ENCODE results near the gene GRM5. TPM values are rescaled to one million over a fixed set of nuclear protein-coding genes. Genes with fewer than 3 reads are reported as not detected.
"Not testable (repeated sequence)": the region's sequence is repeated elsewhere in the genome, so short reads cannot be mapped to it uniquely, and the experiment has no call there.

GRM5 gene
- total RNA-seq, 1 donor from 2014 or later: 0.17 TPM

- Mint-ChIP-seq H3K9me3 (no peaks in the 10 kb centered on the region), H3K27me3 (no peaks in the 10 kb centered on the region), H3K4me1 (ENCODE audit: unreplicated experiment) (no peaks in the 10 kb centered on the region), H3K4me3 (no peak overlapping the region), H3K27ac (no peak overlapping the region), H3K36me3 (no peaks in the 10 kb centered on the region)
- no peak for TF ChIP-seq CTCF (conservative IDR thresholded peaks at IDR 0.05)
- DNase-seq (ENCODE audit: extremely low spot score, unreplicated experiment): no peak
These were observed 114.8 kb downstream of the GRM5 start for GRCh38 chr11:88950975-88951374.

- DNase-seq (ENCODE audit: extremely low spot score, unreplicated experiment): not testable (repeated sequence)
These were observed 116.9 kb downstream of the GRM5 start for GRCh38 chr11:88948908-88949307.

DNA sequence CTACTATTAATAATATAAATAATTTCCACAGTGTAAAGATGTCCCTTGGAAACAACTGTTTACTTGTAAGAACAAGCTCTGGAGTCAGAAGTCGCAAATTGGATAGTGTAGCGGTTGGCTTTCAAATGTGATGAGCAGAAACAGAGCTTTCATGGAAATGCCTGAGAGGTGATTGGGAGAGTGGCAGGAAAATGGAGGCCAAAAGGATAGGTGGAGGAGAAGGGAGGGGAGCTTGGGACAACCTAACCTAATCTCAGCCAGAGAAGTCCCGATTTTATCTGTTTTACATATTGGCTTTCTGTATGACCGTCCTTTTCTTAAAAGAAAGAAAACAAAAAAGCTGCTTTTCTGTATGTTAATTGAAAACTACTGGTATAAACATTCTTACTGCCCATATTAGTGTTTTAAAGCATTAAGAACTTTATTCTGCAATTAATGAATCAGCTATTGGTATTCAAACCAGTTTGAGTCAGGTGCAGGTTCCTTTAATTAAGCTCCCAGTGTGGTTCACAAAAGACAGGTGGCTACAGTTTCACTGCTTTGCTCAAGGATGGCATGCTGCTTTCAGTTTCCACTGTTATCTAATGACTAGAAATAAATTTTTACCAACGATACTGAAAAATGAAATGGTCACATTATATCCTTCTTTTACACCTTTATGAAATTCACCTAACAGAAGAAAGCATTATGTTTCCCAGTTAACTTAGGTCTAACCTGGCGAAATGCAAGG is 117.8 kb downstream of the GRM5 start:
- H3K4me1 Mint-ChIP-seq (ENCODE audit: unreplicated experiment); H3K36me3 Mint-ChIP-seq; H3K27me3 Mint-ChIP-seq; H3K27ac Mint-ChIP-seq; H3K9me3 Mint-ChIP-seq; DNase-seq (ENCODE audit: extremely low spot score, unreplicated experiment); H3K4me3 Mint-ChIP-seq: not testable (repeated sequence)

More at GRCh38 chr11:88948908-88949307, 116.9 kb downstream of the GRM5 start:
- not testable (repeated sequence) for H3K27me3 Mint-ChIP-seq; H3K27ac Mint-ChIP-seq; H3K9me3 Mint-ChIP-seq; H3K4me1 Mint-ChIP-seq (ENCODE audit: unreplicated experiment); H3K4me3 Mint-ChIP-seq; H3K36me3 Mint-ChIP-seq

DNA sequence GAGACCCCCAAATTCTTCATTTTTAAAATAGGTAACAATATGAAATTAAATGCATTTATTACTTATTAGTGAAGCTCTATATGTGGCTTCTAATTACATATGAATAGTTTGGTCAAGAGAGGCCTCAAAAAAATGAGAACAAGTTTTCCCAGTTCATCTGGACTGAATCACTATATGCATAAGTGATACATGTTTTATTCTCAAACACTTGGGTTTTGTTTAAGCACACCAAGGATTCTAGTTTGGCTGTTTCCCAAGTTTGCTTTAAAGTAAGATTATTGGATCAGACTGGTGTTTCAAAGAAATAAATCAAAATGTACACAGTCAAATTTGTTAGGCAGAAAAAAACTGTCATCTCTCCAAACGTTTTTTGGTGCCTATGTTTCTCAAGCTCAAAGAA is 136.1 kb downstream of the GRM5 start:
- not testable (repeated sequence) for H3K4me1 Mint-ChIP-seq (ENCODE audit: unreplicated experiment); H3K4me3 Mint-ChIP-seq; H3K9me3 Mint-ChIP-seq; H3K27ac Mint-ChIP-seq; H3K36me3 Mint-ChIP-seq; H3K27me3 Mint-ChIP-seq; DNase-seq (ENCODE audit: extremely low spot score, unreplicated experiment)

DNA sequence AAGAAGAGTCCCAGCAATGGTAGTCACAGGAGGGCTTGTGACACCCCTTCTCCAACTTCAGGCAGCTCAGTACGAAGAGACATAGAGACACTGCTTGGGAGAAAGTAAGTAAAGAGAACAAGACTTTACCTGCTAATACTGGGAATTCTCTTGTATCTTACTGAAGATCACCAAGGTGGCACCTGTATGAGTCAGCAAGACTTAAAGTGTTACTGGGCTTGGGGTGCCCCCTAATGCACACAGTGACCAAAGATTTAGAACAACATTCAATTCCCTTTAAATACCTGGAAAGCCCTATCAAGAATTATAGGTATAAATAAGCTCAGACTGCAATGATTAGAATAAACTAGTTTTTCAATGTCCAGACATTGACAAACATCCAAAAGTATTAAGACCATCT is 148.7 kb downstream of the GRM5 start:
- not testable (repeated sequence) for H3K27ac Mint-ChIP-seq; H3K4me3 Mint-ChIP-seq; H3K4me1 Mint-ChIP-seq (ENCODE audit: unreplicated experiment); DNase-seq (ENCODE audit: extremely low spot score, unreplicated experiment); H3K9me3 Mint-ChIP-seq; H3K36me3 Mint-ChIP-seq; H3K27me3 Mint-ChIP-seq

DNA sequence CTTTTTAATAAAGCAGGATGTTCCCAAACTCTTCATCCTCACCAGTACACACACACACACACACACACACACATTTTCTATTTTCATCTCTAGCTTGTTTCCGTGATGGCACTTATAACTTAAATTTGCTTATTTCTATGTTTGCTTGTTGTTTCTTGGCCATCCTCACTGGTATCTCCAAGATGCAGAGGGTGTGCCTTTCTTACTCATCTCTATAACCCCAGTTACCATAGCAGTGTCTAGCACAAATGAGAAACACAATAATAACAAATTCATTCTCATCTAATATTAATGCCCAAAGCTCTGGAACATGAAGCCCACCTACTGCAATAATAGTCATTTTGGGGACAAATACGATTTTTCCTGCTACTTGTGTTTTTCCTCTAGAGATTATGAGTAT is 156.3 kb downstream of the GRM5 start:
- Mint-ChIP-seq H3K4me1 (ENCODE audit: unreplicated experiment) (no peaks in the 10 kb centered on the region), H3K9me3 (no peaks in the 10 kb centered on the region), H3K27ac (no peak overlapping the region), H3K36me3 (no peaks in the 10 kb centered on the region), H3K4me3 (no peak overlapping the region), H3K27me3 (no peaks in the 10 kb centered on the region)
- TF ChIP-seq CTCF (conservative IDR thresholded peaks at IDR 0.05): no peak
- DNase-seq (ENCODE audit: extremely low spot score, unreplicated experiment): no peak

- not testable (repeated sequence) for DNase-seq (ENCODE audit: extremely low spot score, unreplicated experiment); H3K4me1 Mint-ChIP-seq (ENCODE audit: unreplicated experiment)
These were observed 164.3 kb downstream of the GRM5 start for GRCh38 chr11:88901436-88901835.

GRCh38 chr11:88888855-88889254 is 176.9 kb downstream of the GRM5 start:
- not testable (repeated sequence) for H3K4me1 Mint-ChIP-seq (ENCODE audit: unreplicated experiment); H3K9me3 Mint-ChIP-seq; DNase-seq (ENCODE audit: extremely low spot score, unreplicated experiment); H3K4me3 Mint-ChIP-seq; H3K36me3 Mint-ChIP-seq; H3K27ac Mint-ChIP-seq; H3K27me3 Mint-ChIP-seq

More at GRCh38 chr11:88901436-88901835, 164.3 kb downstream of the GRM5 start:
- H3K27me3 Mint-ChIP-seq, H3K4me3 Mint-ChIP-seq, H3K27ac Mint-ChIP-seq, H3K9me3 Mint-ChIP-seq, H3K36me3 Mint-ChIP-seq: not testable (repeated sequence)

- H3K9me3 Mint-ChIP-seq: peaks cover 4% of the 10 kb centered on the region
- no peaks in the 10 kb centered on the region for H3K36me3 Mint-ChIP-seq
- H3K4me3 Mint-ChIP-seq: no peak overlapping the region
- peak; percentile 74 for TF ChIP-seq CTCF (conservative IDR thresholded peaks at IDR 0.05)
- no peaks in the 10 kb centered on the region for H3K27me3 Mint-ChIP-seq
- no peaks in the 10 kb centered on the region for H3K4me1 Mint-ChIP-seq (ENCODE audit: unreplicated experiment)
- no peak overlapping the region for H3K27ac Mint-ChIP-seq
- DNase-seq (ENCODE audit: extremely low spot score, unreplicated experiment): no peak
These were observed 179.0 kb downstream of the GRM5 start for GRCh38 chr11:88886796-88887195.

DNA sequence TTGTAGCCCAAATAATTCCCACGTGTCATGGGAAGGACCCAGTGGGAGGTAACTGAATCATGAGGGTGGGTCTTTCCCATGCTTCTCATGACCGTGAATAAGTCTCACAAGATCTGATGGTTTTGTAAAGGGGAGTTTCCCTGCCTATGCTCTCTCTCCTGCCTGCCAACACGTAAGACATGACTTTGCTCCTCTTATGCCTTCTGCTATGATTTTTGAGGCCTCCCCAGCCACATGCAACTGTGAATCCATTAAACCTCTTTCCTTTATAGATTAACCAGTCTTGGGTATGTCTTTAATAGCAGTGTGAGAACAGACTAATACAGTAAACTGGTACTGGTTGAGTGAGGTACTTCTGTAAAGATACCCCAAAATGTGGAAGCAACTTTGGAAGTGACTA is 183.0 kb downstream of the GRM5 start:
- H3K4me1 Mint-ChIP-seq (ENCODE audit: unreplicated experiment); H3K27ac Mint-ChIP-seq; H3K36me3 Mint-ChIP-seq; DNase-seq (ENCODE audit: extremely low spot score, unreplicated experiment); H3K9me3 Mint-ChIP-seq; H3K4me3 Mint-ChIP-seq; H3K27me3 Mint-ChIP-seq: not testable (repeated sequence)
